Hepatocyte (in vitro differentiated cells): Measurements from ENCODE around the gene LIG3. TPM values are rescaled to one million over a fixed set of nuclear protein-coding genes. Genes with fewer than 3 reads are reported as not detected.

Experiments used
- DNase-seq: peaks from one replicate; pipeline ENCODE4 v3.0.0-alpha.2; 2016; ENCODE audit warnings: low spot score
- H2AFZ ChIP-seq: fragments of 200-600 bp; sonication (generic); 2 replicates; pipeline ENCODE4 v1.6.0; 2016; ENCODE audit warnings: antibody characterized with exemption, mild to moderate bottlenecking
- H3K27ac ChIP-seq: fragments of 200-600 bp; sonication (generic); 2 replicates; pipeline ENCODE4 v1.5.1; 2016; ENCODE audit warnings: mild to moderate bottlenecking
- H3K27me3 ChIP-seq: fragments of 200-600 bp; sonication (generic); 2 replicates; pipeline ENCODE4 v1.6.1; 2016
- H3K36me3 ChIP-seq: fragments of 200-600 bp; sonication (generic); replicated peaks from 2 replicates; pipeline ENCODE4 v1.5.1; 2016; ENCODE audit warnings: low read depth; ENCODE audit not compliant: insufficient read depth
- H3K4me1 ChIP-seq: fragments of 200-600 bp; sonication (generic); 2 replicates; pipeline ENCODE4 v1.5.1; 2016; ENCODE audit warnings: mild to moderate bottlenecking, moderate library complexity; ENCODE audit not compliant: insufficient read depth
- H3K4me2 ChIP-seq: fragments of 200-600 bp; sonication (generic); 2 replicates; pipeline ENCODE4 v1.6.0; 2016
- H3K4me3 ChIP-seq: fragments of 200-600 bp; sonication (generic); 2 replicates; pipeline ENCODE4 v1.5.1; 2016; ENCODE audit warnings: mild to moderate bottlenecking
- H3K79me2 ChIP-seq: fragments of 200-600 bp; sonication (generic); 2 replicates; pipeline ENCODE4 v1.6.0; 2017; ENCODE audit warnings: mild to moderate bottlenecking
- H3K9me2 ChIP-seq: fragments of 200-600 bp; sonication (generic); replicated peaks from 2 replicates; pipeline ENCODE4 v1.6.0; 2017; ENCODE audit warnings: mild to moderate bottlenecking; ENCODE audit not compliant: insufficient read depth
- H3K9me3 ChIP-seq: fragments of 200-600 bp; sonication (generic); 2 replicates; pipeline ENCODE4 v1.5.1; 2016; ENCODE audit warnings: low read depth, mild to moderate bottlenecking
- H4K20me1 ChIP-seq: fragments of 200-600 bp; sonication (generic); 2 replicates; pipeline ENCODE4 v1.6.0; 2016; ENCODE audit warnings: mild to moderate bottlenecking; ENCODE audit not compliant: insufficient read depth, poor library complexity, severe bottlenecking
- CTCF ChIP-seq: fragments of 200-600 bp; sonication (generic); IDR thresholded peaks from 2 replicates; pipeline ENCODE4 v1.5.1; 2016; ENCODE audit warnings: antibody characterized with exemption, mild to moderate bottlenecking; ENCODE audit not compliant: poor library complexity
- EZH2 ChIP-seq: fragments of 200-600 bp; sonication (generic); IDR thresholded peaks from 2 replicates; pipeline ENCODE4 v1.6.1; 2016; ENCODE audit warnings: antibody characterized with exemption, mild to moderate bottlenecking, borderline replicate concordance
- EZH2phosphoT487 ChIP-seq: fragments of 200-600 bp; sonication (generic); IDR thresholded peaks from one replicate; pipeline ENCODE4 v1.6.1; 2018; ENCODE audit warnings: antibody characterized with exemption, mild to moderate bottlenecking, low read depth, moderate library complexity; ENCODE audit not compliant: unreplicated experiment, severe bottlenecking
- WGBS: methylation state at CpG from one replicate; pipeline ENCODE4 v1.1.6; 2016; ENCODE audit warnings: low lambda C conversion rate; ENCODE audit errors: missing lambda C conversion rate; 5-methylcytosine and 5-hydroxymethylcytosine counted together
- polyA plus RNA-seq: library from polyadenylated mRNA; unstranded; fragments of >200 nt; fragmentation: Nextera tagmentation; extraction: Ambion mirVana; gene quantifications from 2 replicates; pipeline ENCODE4 v1.2.1, GENCODE V29; 2016
- total RNA-seq: library from RNA; depleted of rRNA; stranded (reverse); fragments of >200 nt; gene quantifications from 2 replicates; pipeline ENCODE4 v1.2.3, GENCODE V29; 2014

LIG3 gene
- total and polyA plus RNA-seq, 2 experiments from 2014 or later = 15.7 to 31.6 TPM

GRCh38 chr17:35006345-35006744 is 26.0 kb downstream of the LIG3 start:
- Histone ChIP-seq H3K4me2 (no peak overlapping the region), H3K9me2 (no peaks in the 10 kb centered on the region), H3K9me3 (no peaks in the 10 kb centered on the region), H3K27ac (no peak overlapping the region), H3K4me1 (no peaks in the 10 kb centered on the region), H3K27me3 (no peaks in the 10 kb centered on the region), H3K79me2 (no peaks in the 10 kb centered on the region), H4K20me1 (no peaks in the 10 kb centered on the region), H2AFZ (no peak overlapping the region), H3K4me3 (no peak overlapping the region), H3K36me3 (no peaks in the 10 kb centered on the region)
- TF ChIP-seq CTCF (no peak), EZH2phosphoT487 (no peak), EZH2 (no peak)
- DNase-seq = no peak
- WGBS = 96% methylated on average over 4 of the region's 4 CpGs

DNA sequence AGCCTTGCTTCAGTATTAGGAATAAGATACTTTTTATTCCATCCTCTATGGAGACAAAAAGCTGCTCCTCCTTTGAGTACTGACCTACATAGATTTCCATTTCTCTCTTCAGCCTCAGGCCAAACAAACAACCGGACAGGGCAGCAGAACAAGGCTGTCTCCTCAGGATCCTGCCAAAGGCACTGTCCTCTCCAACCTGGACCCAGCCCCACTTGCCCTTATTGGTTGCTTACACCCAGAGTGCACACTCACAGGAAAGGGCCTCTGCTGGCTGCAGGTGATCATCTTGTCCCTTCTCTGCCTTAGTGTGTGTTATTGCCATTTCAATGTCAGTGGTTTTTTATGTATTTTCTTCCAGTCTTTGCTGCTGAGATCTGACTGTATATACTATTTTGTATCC is 26.6 kb downstream of the LIG3 start:
- Histone ChIP-seq H3K4me3 (no peak overlapping the region), H4K20me1 (no peaks in the 10 kb centered on the region), H3K9me3 (no peaks in the 10 kb centered on the region), H3K27ac (no peak overlapping the region), H3K4me2 (no peak overlapping the region), H3K4me1 (no peaks in the 10 kb centered on the region), H3K79me2 (no peaks in the 10 kb centered on the region), H3K36me3 (no peaks in the 10 kb centered on the region), H3K9me2 (no peaks in the 10 kb centered on the region), H3K27me3 (no peaks in the 10 kb centered on the region), H2AFZ (no peak overlapping the region)
- TF ChIP-seq EZH2phosphoT487 (no peak), CTCF (no peak), EZH2 (no peak)
- no peak for DNase-seq
- WGBS = 88% methylated on average over 1 of the region's 1 CpG

GRCh38 chr17:35010093-35010492 is 29.8 kb downstream of the LIG3 start:
- H2AFZ ChIP-seq = no peak overlapping the region
- no peak overlapping the region for H3K27ac ChIP-seq
- no peak overlapping the region for H3K4me3 ChIP-seq
- no peak for DNase-seq
- H3K79me2 ChIP-seq = no peaks in the 10 kb centered on the region
- H3K4me1 ChIP-seq = no peaks in the 10 kb centered on the region
- no peaks in the 10 kb centered on the region for H3K27me3 ChIP-seq
- 95% methylated on average over 3 of the region's 3 CpGs for WGBS
- no peaks in the 10 kb centered on the region for H4K20me1 ChIP-seq
- TF ChIP-seq CTCF = no peak
- TF ChIP-seq EZH2phosphoT487 = no peak
- no peak for TF ChIP-seq EZH2
- no peaks in the 10 kb centered on the region for H3K9me2 ChIP-seq
- no peaks in the 10 kb centered on the region for H3K9me3 ChIP-seq
- no peak overlapping the region for H3K4me2 ChIP-seq
- H3K36me3 ChIP-seq = no peaks in the 10 kb centered on the region

- DNase-seq = no peak
- 63% methylated on average over 5 of the region's 5 CpGs for WGBS
- H3K36me3 ChIP-seq = no peaks in the 10 kb centered on the region
- no peaks in the 10 kb centered on the region for H3K9me2 ChIP-seq
- H3K4me2 ChIP-seq = no peak overlapping the region
- H4K20me1 ChIP-seq = no peaks in the 10 kb centered on the region
- no peaks in the 10 kb centered on the region for H3K4me1 ChIP-seq
- no peaks in the 10 kb centered on the region for H3K27me3 ChIP-seq
- H3K4me3 ChIP-seq = no peak overlapping the region
- no peaks in the 10 kb centered on the region for H3K9me3 ChIP-seq
- no peak overlapping the region for H3K27ac ChIP-seq
- no peak overlapping the region for H2AFZ ChIP-seq
- H3K79me2 ChIP-seq = no peaks in the 10 kb centered on the region
- no peak for TF ChIP-seq CTCF
- TF ChIP-seq EZH2phosphoT487 = no peak
- TF ChIP-seq EZH2 = no peak
Observed at GRCh38 chr17:35011671-35012216, 31.4 kb downstream of the LIG3 start.
